HG02943 (cell line): ENCODE measurements around the gene ABLIM1.

Experiments used
- ATAC-seq: cut with Tn5 transposase; IDR thresholded peaks from one replicate; pipeline ENCODE4 v1.9.1; 2021; ENCODE audit warnings: mild to moderate bottlenecking, low read depth, moderate library complexity; ENCODE audit not compliant: unreplicated experiment

Gene ABLIM1

GRCh38 chr10:114525368-114525949, 132.6 kb downstream of the ABLIM1 start:
- no peak for ATAC-seq

GRCh38 chr10:114523876-114524275, 134.2 kb downstream of the ABLIM1 start:
- ATAC-seq = no peak

- ATAC-seq = no peak
Observed at GRCh38 chr10:114521255-114521654, 136.8 kb downstream of the ABLIM1 start.

GRCh38 chr10:114520453-114520852, 137.6 kb downstream of the ABLIM1 start:
- ATAC-seq = no peak

- ATAC-seq = no peak
Observed at GRCh38 chr10:114519756-114520293, 138.2 kb downstream of the ABLIM1 start.

GRCh38 chr10:114519306-114519669, 138.8 kb downstream of the ABLIM1 start:
- ATAC-seq = no peak

GRCh38 chr10:114518401-114519305, 139.4 kb downstream of the ABLIM1 start:
- ATAC-seq = no peak

GRCh38 chr10:114517368-114518250, 140.5 kb downstream of the ABLIM1 start:
- no peak for ATAC-seq

- no peak for ATAC-seq
Observed at GRCh38 chr10:114516356-114516755, 141.7 kb downstream of the ABLIM1 start.

GRCh38 chr10:114515298-114515914, 142.7 kb downstream of the ABLIM1 start:
- ATAC-seq = no peak

GRCh38 chr10:114513381-114513792, 144.7 kb downstream of the ABLIM1 start:
- no peak for ATAC-seq

GRCh38 chr10:114511881-114512280, 146.2 kb downstream of the ABLIM1 start:
- no peak for ATAC-seq

GRCh38 chr10:114508376-114508775, 149.7 kb downstream of the ABLIM1 start:
- ATAC-seq = no peak

GRCh38 chr10:114507449-114507848, 150.6 kb downstream of the ABLIM1 start:
- ATAC-seq = no peak

- ATAC-seq = no peak
Observed at GRCh38 chr10:114506871-114507385, 151.1 kb downstream of the ABLIM1 start.

GRCh38 chr10:114504769-114505579, 153.1 kb downstream of the ABLIM1 start:
- ATAC-seq = no peak

- ATAC-seq = no peak
Observed at GRCh38 chr10:114502074-114502473, 156.0 kb downstream of the ABLIM1 start.

- no peak for ATAC-seq
Observed at GRCh38 chr10:114501650-114502049, 156.4 kb downstream of the ABLIM1 start.

- no peak for ATAC-seq
Observed at GRCh38 chr10:114500643-114501042, 157.4 kb downstream of the ABLIM1 start.
